Measurements from ENCODE around the gene ZNF341.

GRCh38 chr20:33686984-33687366, 44.8 kb upstream of the ZNF341 start:
- TF ChIP-seq CTCF (IDR thresholded peaks at IDR 0.05) (no peak), EZH2 (IDR thresholded peaks at IDR 0.05; ENCODE audit: borderline replicate concordance, insufficient read depth, low read depth, low read length, poor library complexity, severe bottlenecking) (no peak)
